ENCODE measurements around the gene PDE6A. TPM values are rescaled to one million over a fixed set of nuclear protein-coding genes. Genes with fewer than 3 reads are reported as not detected.

PDE6A gene
- total and polyA plus RNA-seq, 7 experiments from 2014 or later = 0.11 TPM; not detected in 6

DNA sequence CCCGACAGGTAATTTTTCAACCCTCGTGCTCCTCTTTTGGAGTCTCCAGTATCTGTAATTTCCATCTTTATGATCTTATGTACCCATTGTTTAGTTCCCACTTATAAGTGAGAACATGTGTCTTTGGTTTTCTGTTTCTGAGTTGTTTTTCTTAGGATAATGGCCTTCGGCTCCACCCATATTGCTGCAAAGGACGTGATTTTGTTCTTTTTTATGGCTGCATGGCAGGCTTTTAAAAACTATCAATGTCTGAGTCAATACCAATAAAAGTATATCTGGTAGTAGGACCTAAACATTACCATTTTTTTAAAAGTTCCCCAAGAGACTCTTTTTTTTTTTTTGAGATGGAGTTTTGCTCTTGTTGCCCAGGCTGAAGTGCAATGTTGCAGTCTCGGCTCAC is 12.1 kb upstream of the PDE6A start:
- Histone ChIP-seq H3K36me3 (ENCODE audit: control insufficient read depth in 2 of 3, insufficient read depth in 3 of 3, low read length in 3 of 3) (peaks cover 0 to 4% (median 0%) of the 10 kb centered on the region in 3 experiments), H3K27ac (ENCODE audit: low read depth, low read length) (no peak overlapping the region), H3K27me3 (ENCODE audit: control insufficient read depth in 2 of 2, insufficient read depth in 2 of 2, low read length in 2 of 2) (no peaks in the 10 kb centered on the region), H3K9me3 (ENCODE audit: control insufficient read depth in 2 of 3, low read length in 3 of 3) (no peaks in the 10 kb centered on the region), H3K4me3 (ENCODE audit: low read length) (no peak overlapping the region), H3K4me1 (ENCODE audit: control insufficient read depth in 2 of 2, insufficient read depth in 2 of 2, low read length in 2 of 2) (peaks cover 11 to 19% of the 10 kb centered on the region in 2 donors)
- peaks cover 13 to 24% (median 23%) of the 10 kb centered on the region in 7 donors for H3K4me1 Mint-ChIP-seq
- peaks cover 0 to 3% (median 0%) of the 10 kb centered on the region in 11 donors for H3K9me3 Mint-ChIP-seq
- ChIA-PET POLR2A (no interaction called here), CTCF (no interaction called here)
- no peak overlapping the region for H3K27ac Mint-ChIP-seq
- ATAC-seq (no peak), DNase-seq (no peak)
- no peak overlapping the region for H3K4me3 Mint-ChIP-seq
- no peaks in the 10 kb centered on the region for H3K27me3 Mint-ChIP-seq
- intact Hi-C loops (cut with micrococcal nuclease) = no loop called here
- H3K36me3 Mint-ChIP-seq = no peaks in the 10 kb centered on the region

DNA sequence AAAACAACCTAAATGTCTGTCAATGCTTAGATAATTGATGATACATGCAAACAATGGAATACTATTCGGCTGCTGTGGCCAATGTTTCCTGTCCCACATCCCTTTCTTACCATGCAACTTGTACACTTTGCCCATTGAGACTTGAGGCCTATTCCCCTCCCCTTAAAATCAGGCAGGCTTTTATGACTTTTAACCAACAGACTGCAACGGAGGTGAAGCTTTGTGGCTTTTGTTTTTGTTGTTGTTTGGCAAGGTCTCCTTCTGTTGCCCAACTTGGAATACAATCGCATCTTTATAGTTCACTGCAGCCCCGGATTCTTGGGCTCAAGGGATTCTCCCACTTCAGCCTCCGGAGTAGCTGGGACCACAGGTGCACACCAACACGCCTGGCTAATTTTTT is 10.2 kb upstream of the PDE6A start:
- ATAC-seq (no peak), DNase-seq (no peak)
- Histone ChIP-seq H3K27me3 (ENCODE audit: control insufficient read depth in 2 of 2, insufficient read depth in 2 of 2, low read length in 2 of 2) (no peaks in the 10 kb centered on the region), H3K4me1 (ENCODE audit: control insufficient read depth in 2 of 2, insufficient read depth in 2 of 2, low read length in 2 of 2) (peaks cover 3 to 9% of the 10 kb centered on the region in 2 donors), H3K27ac (ENCODE audit: low read depth, low read length) (no peak overlapping the region), H3K4me3 (ENCODE audit: low read length) (no peak overlapping the region), H3K9me3 (ENCODE audit: control insufficient read depth in 2 of 3, low read length in 3 of 3) (no peaks in the 10 kb centered on the region), H3K36me3 (ENCODE audit: control insufficient read depth in 2 of 3, insufficient read depth in 3 of 3, low read length in 3 of 3) (no peaks in the 10 kb centered on the region)
- intact Hi-C loops (cut with micrococcal nuclease) = no loop called here
- Mint-ChIP-seq H3K36me3 (no peaks in the 10 kb centered on the region), H3K27me3 (peaks cover 0 to 12% (median 0%) of the 10 kb centered on the region in 5 donors), H3K4me1 (peaks cover 6 to 11% (median 9%) of the 10 kb centered on the region in 7 donors), H3K9me3 (peaks cover 0 to 3% (median 0%) of the 10 kb centered on the region in 11 donors), H3K27ac (peak overlapping the region in 1 of 9 donors; percentile 52), H3K4me3 (no peak overlapping the region)
- POLR2A ChIA-PET = no interaction called here
- CTCF ChIA-PET = no interaction called here

DNA sequence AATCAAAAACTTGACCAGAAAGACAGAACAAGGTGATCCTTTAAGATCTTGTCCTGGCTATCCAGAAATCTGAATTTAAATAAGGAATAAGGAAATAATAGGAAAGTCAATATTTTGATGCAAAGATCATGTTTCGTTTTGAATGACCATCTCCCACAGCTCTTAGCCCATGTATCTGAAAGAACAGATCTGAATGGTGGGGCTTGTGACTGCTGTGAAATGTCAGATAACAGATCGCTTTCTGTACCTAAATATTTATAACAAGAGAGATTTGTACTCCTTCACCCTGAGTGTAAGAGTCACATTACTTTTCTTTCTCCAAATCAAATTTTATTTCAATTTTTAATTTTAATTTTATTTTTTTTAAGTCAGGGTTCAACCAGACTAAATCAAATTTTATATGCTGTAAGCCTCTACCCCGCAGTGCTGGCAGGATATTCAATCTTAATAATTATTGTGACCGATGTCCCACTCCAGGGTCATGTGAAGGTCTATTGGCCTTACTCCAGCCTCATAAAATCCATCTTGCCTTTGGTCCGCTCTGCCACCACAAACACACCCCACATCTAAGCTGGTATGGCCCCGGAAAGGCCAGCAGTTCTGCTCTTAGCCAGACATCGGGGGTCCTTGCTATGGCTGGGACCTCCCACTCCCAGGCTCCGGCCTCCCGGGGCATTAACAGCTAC is 9.0 kb upstream of the PDE6A start:
- H3K27ac ChIP-seq (ENCODE audit: low read depth, low read length) = no peak overlapping the region
- CTCF ChIA-PET = no interaction called here
- Mint-ChIP-seq H3K36me3 (no peaks in the 10 kb centered on the region), H3K27me3 (peaks cover 0 to 16% (median 0%) of the 10 kb centered on the region in 5 donors), H3K4me1 (no peaks in the 10 kb centered on the region), H3K9me3 (peaks cover 0 to 1% (median 0%) of the 10 kb centered on the region in 11 donors), H3K27ac (no peak overlapping the region), H3K4me3 (no peak overlapping the region)
- no peaks in the 10 kb centered on the region for H3K27me3 ChIP-seq (ENCODE audit: control insufficient read depth in 2 of 2, insufficient read depth in 2 of 2, low read length in 2 of 2)
- ATAC-seq (no peak), DNase-seq (no peak)
- no peak overlapping the region for H3K4me3 ChIP-seq (ENCODE audit: low read length)
- POLR2A ChIA-PET = no interaction called here
- intact Hi-C loops (cut with micrococcal nuclease) = no loop called here
- no peaks in the 10 kb centered on the region for H3K4me1 ChIP-seq (ENCODE audit: control insufficient read depth in 2 of 2, insufficient read depth in 2 of 2, low read length in 2 of 2)
- no peaks in the 10 kb centered on the region for H3K36me3 ChIP-seq (ENCODE audit: control insufficient read depth in 2 of 3, insufficient read depth in 3 of 3, low read length in 3 of 3)
- no peaks in the 10 kb centered on the region for H3K9me3 ChIP-seq (ENCODE audit: control insufficient read depth in 2 of 3, low read length in 3 of 3)

DNA sequence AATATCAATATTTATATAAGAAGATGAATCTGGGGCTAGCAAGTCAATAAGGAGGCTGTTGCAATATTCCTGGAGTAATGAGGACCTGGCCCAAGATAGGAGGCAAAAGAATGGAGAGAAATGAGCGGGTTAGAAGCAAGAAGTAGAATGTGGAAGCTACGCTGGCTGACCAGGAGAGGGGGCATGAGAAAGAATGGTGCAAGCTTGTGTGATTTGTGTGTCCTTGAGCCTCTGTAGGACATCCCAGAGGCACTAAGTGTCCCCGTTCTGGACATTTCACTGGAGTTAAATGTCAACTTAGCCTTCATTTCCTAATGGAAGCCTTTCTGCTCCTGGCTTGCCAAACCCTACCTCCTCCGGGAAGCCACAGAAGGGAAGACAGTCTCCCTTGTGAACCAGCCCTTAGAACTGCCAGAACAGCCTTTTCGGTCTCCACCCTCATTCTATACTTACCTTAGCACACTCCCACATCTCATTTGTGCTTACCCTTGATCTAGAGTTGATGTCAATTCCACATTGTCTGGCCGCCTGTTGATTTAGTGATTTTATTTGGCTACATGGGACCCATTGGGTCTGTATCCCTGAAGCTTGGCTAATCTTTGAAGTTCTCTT is 6.7 kb upstream of the PDE6A start:
- H3K4me3 ChIP-seq (ENCODE audit: low read length) = no peak overlapping the region
- Mint-ChIP-seq H3K27me3 (peaks cover 0 to 19% (median 0%) of the 10 kb centered on the region in 5 donors), H3K36me3 (no peaks in the 10 kb centered on the region), H3K9me3 (peaks cover 0 to 1% (median 0%) of the 10 kb centered on the region in 11 donors), H3K4me1 (no peaks in the 10 kb centered on the region), H3K4me3 (no peak overlapping the region), H3K27ac (no peak overlapping the region)
- no peaks in the 10 kb centered on the region for H3K36me3 ChIP-seq (ENCODE audit: control insufficient read depth in 2 of 3, insufficient read depth in 3 of 3, low read length in 3 of 3)
- H3K27ac ChIP-seq (ENCODE audit: low read depth, low read length) = no peak overlapping the region
- intact Hi-C loops (cut with micrococcal nuclease) = no loop called here
- no peaks in the 10 kb centered on the region for H3K27me3 ChIP-seq (ENCODE audit: control insufficient read depth in 2 of 2, insufficient read depth in 2 of 2, low read length in 2 of 2)
- H3K4me1 ChIP-seq (ENCODE audit: control insufficient read depth in 2 of 2, insufficient read depth in 2 of 2, low read length in 2 of 2) = no peaks in the 10 kb centered on the region
- ChIA-PET CTCF (no interaction called here), POLR2A (interaction anchor here (1.3 kb wide), 1 partner anchor 9 kb away, joined by 3 read pairs; no protein-coding TSS in a partner anchor)
- no peaks in the 10 kb centered on the region for H3K9me3 ChIP-seq (ENCODE audit: control insufficient read depth in 2 of 3, low read length in 3 of 3)
- ATAC-seq = no peak
- DNase-seq = no peak

DNA sequence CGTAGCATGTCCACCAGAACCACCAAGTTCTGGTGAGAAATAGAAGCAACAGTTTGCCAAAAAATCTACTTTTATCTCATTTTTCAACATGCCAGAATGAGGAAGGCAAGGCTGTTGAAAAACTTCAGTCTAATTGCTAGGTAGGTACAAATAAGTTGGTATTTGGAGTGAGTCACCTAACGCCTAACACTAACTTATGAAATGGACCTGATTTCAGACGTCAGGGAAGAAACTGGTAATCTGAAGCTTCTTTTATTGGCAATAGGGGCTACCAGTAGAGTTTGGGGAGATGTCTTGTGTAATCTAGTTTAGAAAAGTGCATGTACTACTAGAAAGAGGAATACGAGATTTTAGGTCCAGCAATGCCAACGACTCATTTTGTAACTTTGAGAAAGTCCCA is 4.4 kb upstream of the PDE6A start:
- no peak overlapping the region for H3K4me3 ChIP-seq (ENCODE audit: low read length)
- H3K4me1 ChIP-seq (ENCODE audit: control insufficient read depth in 2 of 2, insufficient read depth in 2 of 2, low read length in 2 of 2) = no peaks in the 10 kb centered on the region
- no peaks in the 10 kb centered on the region for H3K36me3 Mint-ChIP-seq
- no peaks in the 10 kb centered on the region for H3K36me3 ChIP-seq (ENCODE audit: control insufficient read depth in 2 of 3, insufficient read depth in 3 of 3, low read length in 3 of 3)
- no peak overlapping the region for H3K4me3 Mint-ChIP-seq
- no peak for DNase-seq
- ChIA-PET POLR2A (no interaction called here), CTCF (no interaction called here)
- no peaks in the 10 kb centered on the region for H3K9me3 Mint-ChIP-seq
- no peaks in the 10 kb centered on the region for H3K4me1 Mint-ChIP-seq
- ATAC-seq = no peak
- H3K27ac Mint-ChIP-seq = no peak overlapping the region
- H3K27ac ChIP-seq (ENCODE audit: low read depth, low read length) = no peak overlapping the region
- no peaks in the 10 kb centered on the region for H3K9me3 ChIP-seq (ENCODE audit: control insufficient read depth in 2 of 3, low read length in 3 of 3)
- no peaks in the 10 kb centered on the region for H3K27me3 ChIP-seq (ENCODE audit: control insufficient read depth in 2 of 2, insufficient read depth in 2 of 2, low read length in 2 of 2)
- H3K27me3 Mint-ChIP-seq = peaks cover 0 to 22% (median 0%) of the 10 kb centered on the region in 5 donors
- intact Hi-C loops (cut with micrococcal nuclease) = no loop called here

DNA sequence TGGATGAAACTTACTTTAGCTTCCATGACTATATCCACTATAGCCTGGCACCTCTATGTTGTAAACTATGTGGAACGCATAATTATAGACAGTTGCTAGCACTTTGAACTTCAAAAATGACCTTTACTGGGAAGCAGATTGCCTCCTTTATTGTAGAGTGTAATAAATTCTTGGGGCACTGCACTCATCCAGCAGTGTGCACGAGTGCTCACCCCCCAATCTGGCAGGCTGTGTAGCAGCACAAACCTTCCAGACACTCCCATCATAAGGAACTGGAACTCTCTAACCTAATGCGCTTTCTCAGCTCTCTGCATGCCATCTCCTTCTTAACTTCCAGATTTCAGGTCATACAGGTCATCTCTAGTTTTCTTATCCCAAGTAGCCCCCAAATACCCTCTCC is 1.5 kb upstream of the PDE6A start:
- H3K27me3 Mint-ChIP-seq = peaks cover 0 to 18% (median 0%) of the 10 kb centered on the region in 5 donors
- Histone ChIP-seq H3K4me1 (ENCODE audit: control insufficient read depth in 2 of 2, insufficient read depth in 2 of 2, low read length in 2 of 2) (no peaks in the 10 kb centered on the region), H3K4me3 (ENCODE audit: low read length) (no peak overlapping the region), H3K9me3 (ENCODE audit: control insufficient read depth in 2 of 3, low read length in 3 of 3) (no peaks in the 10 kb centered on the region), H3K27me3 (ENCODE audit: control insufficient read depth in 2 of 2, insufficient read depth in 2 of 2, low read length in 2 of 2) (no peaks in the 10 kb centered on the region), H3K36me3 (ENCODE audit: control insufficient read depth in 2 of 3, insufficient read depth in 3 of 3, low read length in 3 of 3) (no peaks in the 10 kb centered on the region), H3K27ac (ENCODE audit: low read depth, low read length) (no peak overlapping the region)
- H3K4me3 Mint-ChIP-seq = no peak overlapping the region
- no peak overlapping the region for H3K27ac Mint-ChIP-seq
- ChIA-PET POLR2A (no interaction called here), CTCF (no interaction called here)
- no peaks in the 10 kb centered on the region for H3K4me1 Mint-ChIP-seq
- no peaks in the 10 kb centered on the region for H3K9me3 Mint-ChIP-seq
- intact Hi-C loops (cut with micrococcal nuclease) = no loop called here
- DNase-seq (no peak), ATAC-seq (no peak)
- no peaks in the 10 kb centered on the region for H3K36me3 Mint-ChIP-seq
